ENCODE data around the gene FCER2. TPM values are rescaled to one million over a fixed set of nuclear protein-coding genes. Genes with fewer than 3 reads are reported as not detected.

FCER2 gene
- total and polyA plus RNA-seq, 2 of the 13 experiments (the other 11 are each of a cell fraction or from before 2014, with no cell fraction given), result not detected

GRCh38 chr19:7744871-7745650 lies 43.1 kb upstream of the FCER2 start (continued):
- TF ChIP-seq LRRFIP1 (CRISPR knock-in tag; conservative IDR thresholded peaks at IDR 0.05) (no peak), RAD21 (CRISPR knock-in tag; IDR thresholded peaks at IDR 0.05) (no peak), CEBPZ (IDR thresholded peaks at IDR 0.05; ENCODE audit: low read length) (no peak), ZNF678 (CRISPR knock-in tag; IDR thresholded peaks at IDR 0.05) (no peak), PHF20 (CRISPR knock-in tag; IDR thresholded peaks at IDR 0.05) (no peak)

GRCh38 chr19:7744199-7744786 lies 42.4 kb upstream of the FCER2 start:
- intact Hi-C loops (cut with micrococcal nuclease; ENCODE audit: unreplicated experiment), result no loop called here
- H3K4me2 ChIP-seq (ENCODE audit: low read depth, low read length), result no peak overlapping the region
- peak; percentile 80 for TF ChIP-seq MNT (IDR thresholded peaks at IDR 0.05)
- TF ChIP-seq MXD4 (CRISPR knock-in tag; IDR thresholded peaks at IDR 0.05), result no peak
- H3K4me1 ChIP-seq (ENCODE audit: insufficient read depth, low read length), result peaks cover 6% of the 10 kb centered on the region; the same call in 1 of the 2 replicates
- CTCF ChIA-PET (ENCODE audit: low intra/inter-chr PET ratio, low total read pairs), result no interaction called here
- H3K36me3 ChIP-seq (replicated peaks in 1 of 2; ENCODE audit: control insufficient read depth in 1 of 2, insufficient read depth in 2 of 2, low read length in 2 of 2), result no peaks in the 10 kb centered on the region
- H3K27ac ChIP-seq (ENCODE audit: extremely low read length, insufficient read depth, low read length), result no peak overlapping the region
- in situ Hi-C loops (cut with HindIII; ENCODE audit: extremely low pct_ligation_motif_present, low pct_unique_long_range_greater_than_20kb), result no loop called here
- no peak for DNase-seq (ENCODE audit: low spot score)
- POLR2A ChIA-PET, result no interaction called here
- FAIRE-seq, result no peak
- no peak overlapping the region for H3K9ac ChIP-seq (ENCODE audit: insufficient read depth, low read depth, low read length)
- H3K9me3 ChIP-seq (ENCODE audit: low read length), result no peaks in the 10 kb centered on the region
- H3K79me2 ChIP-seq (ENCODE audit: insufficient read depth, low read length), result no peaks in the 10 kb centered on the region
- H3K27me3 ChIP-seq (ENCODE audit: control insufficient read depth in 1 of 2, insufficient read depth in 2 of 2, low read length in 2 of 2), result peaks cover 3 to 27% of the 10 kb centered on the region in 2 experiments; a peak in 2 of 5 replicates
- no peak overlapping the region for H2AFZ ChIP-seq (ENCODE audit: low read length)
- no peak for ATAC-seq
- 11% methylated on average over 5 of the region's 5 CpGs for WGBS (ENCODE audit: low lambda C conversion rate)
- no peak overlapping the region for H3K4me3 ChIP-seq (replicated peaks in 1 of 3; ENCODE audit: insufficient read depth in 1 of 3, low read depth in 2 of 3, low read length in 3 of 3)
- no peaks in the 10 kb centered on the region for H4K20me1 ChIP-seq (ENCODE audit: insufficient read depth, low read length)
- no TSS peak for BruUV-seq (replicated peaks)
